HG03439 (cell line): ENCODE data around the gene LRRC52.

Experiments used
- ATAC-seq: cut with Tn5 transposase; IDR thresholded peaks from one replicate; pipeline ENCODE4 v1.9.1; 2021; ENCODE audit warnings: mild to moderate bottlenecking, moderate library complexity; ENCODE audit not compliant: unreplicated experiment

The LRRC52 gene

GRCh38 chr1:165537356-165538109 is 6.3 kb upstream of the LRRC52 start:
- ATAC-seq: no peak

GRCh38 chr1:165539306-165539705 is 4.5 kb upstream of the LRRC52 start:
- no peak for ATAC-seq

- ATAC-seq: no peak
These were observed 3.9 kb upstream of the LRRC52 start for GRCh38 chr1:165539908-165540307.

- no peak for ATAC-seq
These were observed 1.7 kb upstream of the LRRC52 start for GRCh38 chr1:165542015-165542631.

GRCh38 chr1:165542647-165543046 is 1.2 kb upstream of the LRRC52 start:
- ATAC-seq: no peak

- ATAC-seq: no peak
These were observed 1.2 kb downstream of the LRRC52 start for GRCh38 chr1:165544996-165545395.

- no peak for ATAC-seq
These were observed 2.2 kb downstream of the LRRC52 start for GRCh38 chr1:165545974-165546373.

GRCh38 chr1:165549973-165550372 is 6.2 kb downstream of the LRRC52 start:
- no peak for ATAC-seq

GRCh38 chr1:165551469-165551868 is 7.7 kb downstream of the LRRC52 start:
- ATAC-seq: no peak

- ATAC-seq: no peak
These were observed 17.3 kb downstream of the LRRC52 start for GRCh38 chr1:165560883-165561656.

GRCh38 chr1:165562571-165562970 is 18.8 kb downstream of the LRRC52 start:
- ATAC-seq: no peak

- no peak for ATAC-seq
These were observed 19.8 kb downstream of the LRRC52 start for GRCh38 chr1:165563551-165563950.

GRCh38 chr1:165564561-165564960 is 20.8 kb downstream of the LRRC52 start:
- no peak for ATAC-seq

- no peak for ATAC-seq
These were observed 22.1 kb downstream of the LRRC52 start for GRCh38 chr1:165565751-165566490.

- ATAC-seq: no peak
These were observed 26.3 kb downstream of the LRRC52 start for GRCh38 chr1:165570078-165570477.

GRCh38 chr1:165573787-165574186 is 30.0 kb downstream of the LRRC52 start:
- no peak for ATAC-seq

GRCh38 chr1:165574295-165574694 is 30.5 kb downstream of the LRRC52 start:
- ATAC-seq: no peak

- no peak for ATAC-seq
These were observed 31.8 kb downstream of the LRRC52 start for GRCh38 chr1:165575468-165576099.

GRCh38 chr1:165576536-165576935 is 32.7 kb downstream of the LRRC52 start:
- ATAC-seq: no peak

GRCh38 chr1:165577707-165578106 is 33.9 kb downstream of the LRRC52 start:
- no peak for ATAC-seq
